ENCODE data around the gene COL25A1.
"Not testable (repeated sequence)": the region's sequence is repeated elsewhere in the genome, so short reads cannot be mapped to it uniquely, and the experiment has no call there.

The COL25A1 gene

DNA sequence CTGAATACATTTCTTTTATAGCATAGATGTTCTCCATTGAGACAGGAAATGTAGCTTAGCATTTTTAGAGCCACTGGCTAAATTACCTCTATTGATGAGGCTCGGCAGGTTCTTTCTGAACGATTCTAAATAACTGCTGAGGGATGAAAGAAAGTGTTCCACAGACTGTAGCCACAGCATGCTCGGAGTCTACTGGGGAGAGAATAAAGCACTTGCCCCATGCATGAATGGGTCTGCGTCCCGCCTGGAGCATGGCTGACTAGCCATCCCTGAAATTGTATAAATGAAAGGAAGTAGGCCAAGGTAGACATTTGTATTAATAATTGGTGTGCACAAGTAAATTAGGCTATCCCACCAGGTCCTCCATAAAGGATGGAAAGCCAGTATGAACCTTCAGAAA is 269.8 kb downstream of the COL25A1 start:
- Histone ChIP-seq H3K27ac (no peak overlapping the region), H3K36me3 (ENCODE audit: insufficient read depth, low read length) (no peaks in the 10 kb centered on the region), H3K9me3 (ENCODE audit: low read depth, low read length) (no peaks in the 10 kb centered on the region), H3K4me3 (no peak overlapping the region), H3K9ac (ENCODE audit: insufficient read length) (no peak overlapping the region)
- DNase-seq (ENCODE audit: low read depth, low spot score), result no peak
- TF ChIP-seq EZH2 (IDR thresholded peaks at IDR 0.05) (no peak), FOXP2 (optimal IDR thresholded peaks at IDR 0.05; ENCODE audit: control extremely low read depth, extremely low read length, insufficient read depth) (no peak), POLR2AphosphoS5 (IDR thresholded peaks at IDR 0.05; ENCODE audit: borderline replicate concordance, low read depth, low read length) (no peak)

- no peak overlapping the region for H3K9ac ChIP-seq (ENCODE audit: insufficient read length)
- no peak overlapping the region for H3K4me3 ChIP-seq
- H3K27ac ChIP-seq, result no peak overlapping the region
- no peaks in the 10 kb centered on the region for H3K9me3 ChIP-seq (ENCODE audit: low read depth, low read length)
- DNase-seq (ENCODE audit: low read depth, low spot score), result no peak
- TF ChIP-seq EZH2 (IDR thresholded peaks at IDR 0.05) (no peak), POLR2AphosphoS5 (IDR thresholded peaks at IDR 0.05; ENCODE audit: borderline replicate concordance, low read depth, low read length) (no peak), FOXP2 (optimal IDR thresholded peaks at IDR 0.05; ENCODE audit: control extremely low read depth, extremely low read length, insufficient read depth) (no peak)
- H3K36me3 ChIP-seq (ENCODE audit: insufficient read depth, low read length), result no peaks in the 10 kb centered on the region
Observed at GRCh38 chr4:109029987-109030386, 272.5 kb downstream of the COL25A1 start.

DNA sequence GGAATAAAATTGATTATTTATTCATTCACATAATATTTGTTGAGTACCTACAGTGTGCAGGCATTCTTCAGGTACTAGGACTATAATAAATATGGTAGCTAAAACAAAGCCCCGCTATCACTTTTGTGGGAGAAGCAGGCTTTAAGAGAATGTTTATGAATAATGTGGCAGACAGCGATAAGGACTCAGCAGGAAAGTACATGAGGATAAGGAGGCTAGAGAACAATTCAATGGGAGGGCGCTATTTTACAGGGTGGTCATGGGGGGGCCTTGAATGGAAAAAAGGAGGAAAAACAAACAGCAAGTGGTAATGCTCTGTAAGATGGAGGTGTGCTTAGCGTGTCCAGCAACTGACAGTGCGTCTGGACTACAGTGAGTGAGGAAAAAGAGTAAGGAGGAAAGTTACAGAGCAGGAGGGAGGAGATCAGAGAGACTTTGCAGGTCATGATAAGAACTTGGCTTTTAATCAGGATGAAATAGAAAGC is 275.4 kb downstream of the COL25A1 start:
- TF ChIP-seq EZH2 (IDR thresholded peaks at IDR 0.05), result no peak
- TF ChIP-seq POLR2AphosphoS5 (IDR thresholded peaks at IDR 0.05; ENCODE audit: borderline replicate concordance, low read depth, low read length), result no peak
- no peak for TF ChIP-seq FOXP2 (optimal IDR thresholded peaks at IDR 0.05; ENCODE audit: control extremely low read depth, extremely low read length, insufficient read depth)
- H3K9ac ChIP-seq (ENCODE audit: insufficient read length), result no peak overlapping the region
- H3K27ac ChIP-seq, result no peak overlapping the region
- no peaks in the 10 kb centered on the region for H3K36me3 ChIP-seq (ENCODE audit: insufficient read depth, low read length)
- no peak overlapping the region for H3K4me3 ChIP-seq
- H3K9me3 ChIP-seq (ENCODE audit: low read depth, low read length), result no peaks in the 10 kb centered on the region
- DNase-seq (ENCODE audit: low read depth, low spot score), result no peak

- H3K27ac ChIP-seq, result no peak overlapping the region
- DNase-seq (ENCODE audit: low read depth, low spot score), result no peak
- H3K9me3 ChIP-seq (ENCODE audit: low read depth, low read length), result no peaks in the 10 kb centered on the region
- no peak overlapping the region for H3K4me3 ChIP-seq
- no peak overlapping the region for H3K9ac ChIP-seq (ENCODE audit: insufficient read length)
- H3K36me3 ChIP-seq (ENCODE audit: insufficient read depth, low read length), result no peaks in the 10 kb centered on the region
- TF ChIP-seq EZH2 (IDR thresholded peaks at IDR 0.05) (no peak), POLR2AphosphoS5 (IDR thresholded peaks at IDR 0.05; ENCODE audit: borderline replicate concordance, low read depth, low read length) (no peak), FOXP2 (optimal IDR thresholded peaks at IDR 0.05; ENCODE audit: control extremely low read depth, extremely low read length, insufficient read depth) (no peak)
Observed at GRCh38 chr4:109026588-109026987, 275.9 kb downstream of the COL25A1 start.

GRCh38 chr4:109025471-109026076 is 276.9 kb downstream of the COL25A1 start:
- Histone ChIP-seq H3K4me3 (no peak overlapping the region), H3K36me3 (ENCODE audit: insufficient read depth, low read length) (no peaks in the 10 kb centered on the region), H3K9me3 (ENCODE audit: low read depth, low read length) (no peaks in the 10 kb centered on the region), H3K27ac (no peak overlapping the region), H3K9ac (ENCODE audit: insufficient read length) (no peak overlapping the region)
- TF ChIP-seq EZH2 (IDR thresholded peaks at IDR 0.05) (no peak), FOXP2 (optimal IDR thresholded peaks at IDR 0.05; ENCODE audit: control extremely low read depth, extremely low read length, insufficient read depth) (no peak), POLR2AphosphoS5 (IDR thresholded peaks at IDR 0.05; ENCODE audit: borderline replicate concordance, low read depth, low read length) (no peak)
- DNase-seq (ENCODE audit: low read depth, low spot score), result no peak

DNA sequence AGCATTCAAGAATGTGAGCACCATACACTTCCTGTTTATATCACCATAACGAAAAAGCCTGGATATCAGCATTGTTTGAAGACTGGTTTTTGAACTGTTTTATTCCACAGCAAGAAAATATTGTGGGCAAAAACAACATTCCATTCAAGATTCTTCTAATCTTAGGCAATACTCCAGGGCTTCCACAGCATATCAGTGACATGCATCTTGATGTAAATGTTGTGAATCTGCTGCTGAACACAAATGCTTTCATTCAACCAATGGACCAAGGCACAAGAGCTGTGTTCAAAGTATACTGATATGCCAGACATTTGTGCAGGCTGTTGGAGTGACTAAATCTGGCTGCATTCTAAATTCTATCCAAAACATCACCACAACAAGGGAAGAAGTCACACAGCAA is 279.5 kb downstream of the COL25A1 start:
- H3K9me3 ChIP-seq (ENCODE audit: low read depth, low read length), result no peaks in the 10 kb centered on the region
- H3K9ac ChIP-seq (ENCODE audit: insufficient read length), result no peak overlapping the region
- H3K27ac ChIP-seq, result no peak overlapping the region
- H3K36me3 ChIP-seq (ENCODE audit: insufficient read depth, low read length), result no peaks in the 10 kb centered on the region
- TF ChIP-seq POLR2AphosphoS5 (IDR thresholded peaks at IDR 0.05; ENCODE audit: borderline replicate concordance, low read depth, low read length) (no peak), EZH2 (IDR thresholded peaks at IDR 0.05) (no peak), FOXP2 (optimal IDR thresholded peaks at IDR 0.05; ENCODE audit: control extremely low read depth, extremely low read length, insufficient read depth) (no peak)
- H3K4me3 ChIP-seq, result no peak overlapping the region
- no peak for DNase-seq (ENCODE audit: low read depth, low spot score)

DNA sequence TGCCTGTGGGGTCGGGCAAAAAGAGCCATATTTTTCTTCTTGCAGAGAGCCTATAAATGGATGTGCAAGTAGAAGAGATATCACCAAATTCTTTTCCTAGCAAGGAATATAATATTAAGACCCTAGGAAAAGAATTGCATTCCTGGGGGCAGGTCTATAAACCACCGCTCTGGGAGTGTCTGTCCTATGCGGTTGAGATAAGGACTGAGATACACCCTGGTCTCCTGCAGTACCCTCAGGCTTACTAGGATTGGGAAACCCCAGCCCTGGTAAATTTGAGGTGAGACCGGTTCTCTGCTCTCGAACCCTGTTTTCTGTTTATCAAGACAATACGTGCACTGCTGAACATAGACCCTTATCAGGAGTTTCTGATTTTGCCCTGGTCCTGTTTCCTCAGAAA is 280.8 kb downstream of the COL25A1 start:
- not testable (repeated sequence) for H3K4me3 ChIP-seq; H3K9ac ChIP-seq (ENCODE audit: insufficient read length); H3K9me3 ChIP-seq (ENCODE audit: low read depth, low read length); H3K27ac ChIP-seq; DNase-seq (ENCODE audit: low read depth, low spot score); H3K36me3 ChIP-seq (ENCODE audit: insufficient read depth, low read length)

DNA sequence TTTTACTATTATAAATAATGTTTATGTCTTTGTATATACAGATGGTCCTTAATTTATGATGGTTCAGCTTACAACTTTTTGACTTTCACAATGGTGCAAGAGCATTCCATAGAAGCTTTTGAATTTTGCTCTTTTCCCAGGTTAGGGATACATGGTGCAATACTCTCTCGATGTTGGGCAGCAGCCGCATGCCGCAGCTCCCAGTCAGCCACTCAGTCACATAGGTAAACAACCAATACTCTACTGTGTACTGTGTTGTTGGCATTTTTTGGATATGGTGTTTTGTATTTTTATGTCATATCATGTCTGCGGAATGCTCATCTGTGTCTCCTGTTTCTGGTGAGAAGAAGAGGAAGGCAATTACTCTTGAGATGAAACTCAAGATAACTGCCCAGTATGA is 281.6 kb downstream of the COL25A1 start:
- Histone ChIP-seq H3K27ac (no peak overlapping the region), H3K9me3 (ENCODE audit: low read depth, low read length) (no peaks in the 10 kb centered on the region), H3K36me3 (ENCODE audit: insufficient read depth, low read length) (no peaks in the 10 kb centered on the region), H3K4me3 (no peak overlapping the region), H3K9ac (ENCODE audit: insufficient read length) (no peak overlapping the region)
- TF ChIP-seq EZH2 (IDR thresholded peaks at IDR 0.05) (no peak), POLR2AphosphoS5 (IDR thresholded peaks at IDR 0.05; ENCODE audit: borderline replicate concordance, low read depth, low read length) (no peak), FOXP2 (optimal IDR thresholded peaks at IDR 0.05; ENCODE audit: control extremely low read depth, extremely low read length, insufficient read depth) (no peak)
- no peak for DNase-seq (ENCODE audit: low read depth, low spot score)

DNA sequence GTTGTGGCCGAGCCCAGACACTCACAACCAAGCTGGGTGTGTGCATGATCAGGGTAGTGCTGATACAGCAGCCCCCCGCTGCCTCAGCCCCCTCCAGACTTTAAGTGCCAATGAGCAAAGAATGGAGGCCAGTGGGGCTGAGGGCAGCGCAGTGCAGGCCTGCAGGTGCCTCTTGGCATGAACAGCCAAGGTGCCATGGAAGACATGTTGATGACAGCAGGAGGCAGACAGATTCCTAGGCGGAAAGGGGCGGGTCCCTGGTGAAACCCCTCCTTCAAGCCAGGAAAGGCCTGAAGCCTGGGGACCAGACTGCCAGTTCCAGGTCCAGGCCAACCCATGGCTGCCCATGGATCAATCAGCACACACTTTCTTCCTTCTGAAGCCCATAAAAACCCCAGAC is 286.3 kb downstream of the COL25A1 start:
- Histone ChIP-seq H3K4me3 (no peak overlapping the region), H3K9ac (ENCODE audit: insufficient read length) (no peak overlapping the region), H3K27ac (no peak overlapping the region), H3K36me3 (ENCODE audit: insufficient read depth, low read length) (no peaks in the 10 kb centered on the region), H3K9me3 (ENCODE audit: low read depth, low read length) (no peaks in the 10 kb centered on the region)
- no peak for DNase-seq (ENCODE audit: low read depth, low spot score)
- TF ChIP-seq EZH2 (IDR thresholded peaks at IDR 0.05) (no peak), FOXP2 (optimal IDR thresholded peaks at IDR 0.05; ENCODE audit: control extremely low read depth, extremely low read length, insufficient read depth) (no peak), POLR2AphosphoS5 (IDR thresholded peaks at IDR 0.05; ENCODE audit: borderline replicate concordance, low read depth, low read length) (no peak)
